ENCODE results near the gene AMBRA1.

DNA sequence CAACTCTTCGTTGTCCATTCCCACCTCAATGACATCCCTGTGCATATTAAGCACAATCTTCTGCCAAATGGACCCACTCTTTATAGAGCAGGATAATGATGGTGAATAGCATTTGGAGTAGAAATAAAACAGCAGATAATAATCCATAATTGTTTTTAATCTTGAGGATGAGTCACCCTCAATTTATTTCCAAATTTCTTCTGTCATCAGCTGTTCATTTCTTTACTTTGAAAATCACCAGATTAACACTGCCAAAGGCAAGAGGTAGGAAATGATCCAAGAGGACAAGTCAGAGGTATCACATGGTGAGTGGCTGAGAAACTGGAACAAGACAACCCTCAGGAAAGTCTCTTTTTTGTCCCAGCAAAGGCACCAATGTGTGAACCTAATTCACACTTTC, 7.3 kb upstream of the AMBRA1 start:
- TF ChIP-seq, protein P1, sequence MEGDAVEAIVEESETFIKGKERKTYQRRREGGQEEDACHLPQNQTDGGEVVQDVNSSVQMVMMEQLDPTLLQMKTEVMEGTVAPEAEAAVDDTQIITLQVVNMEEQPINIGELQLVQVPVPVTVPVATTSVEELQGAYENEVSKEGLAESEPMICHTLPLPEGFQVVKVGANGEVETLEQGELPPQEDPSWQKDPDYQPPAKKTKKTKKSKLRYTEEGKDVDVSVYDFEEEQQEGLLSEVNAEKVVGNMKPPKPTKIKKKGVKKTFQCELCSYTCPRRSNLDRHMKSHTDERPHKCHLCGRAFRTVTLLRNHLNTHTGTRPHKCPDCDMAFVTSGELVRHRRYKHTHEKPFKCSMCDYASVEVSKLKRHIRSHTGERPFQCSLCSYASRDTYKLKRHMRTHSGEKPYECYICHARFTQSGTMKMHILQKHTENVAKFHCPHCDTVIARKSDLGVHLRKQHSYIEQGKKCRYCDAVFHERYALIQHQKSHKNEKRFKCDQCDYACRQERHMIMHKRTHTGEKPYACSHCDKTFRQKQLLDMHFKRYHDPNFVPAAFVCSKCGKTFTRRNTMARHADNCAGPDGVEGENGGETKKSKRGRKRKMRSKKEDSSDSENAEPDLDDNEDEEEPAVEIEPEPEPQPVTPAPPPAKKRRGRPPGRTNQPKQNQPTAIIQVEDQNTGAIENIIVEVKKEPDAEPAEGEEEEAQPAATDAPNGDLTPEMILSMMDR (conservative IDR thresholded peaks at IDR 0.05; ENCODE audit: low read length), result no peak
- no peak for TF ChIP-seq EZH2phosphoT487 (IDR thresholded peaks at IDR 0.05; ENCODE audit: borderline replicate concordance, low read depth, low read length)
